Breast epithelium (tissue), 3 donors: ENCODE data around the gene OR56A4.

Source experiments
- CTCF ChIP-seq, 3 donors: fragments of 450-650 bp; IDR thresholded peaks; one replicate each; pipeline ENCODE4 v1.5.1; 2016 to 2017; ENCODE audit warnings: antibody characterized with exemption in 3 of 3, mild to moderate bottlenecking in 3 of 3, moderate library complexity in 3 of 3
- POLR2A ChIP-seq: fragments of 450-650 bp; IDR thresholded peaks from one replicate; pipeline ENCODE4 v1.6.1; 2016; ENCODE audit warnings: antibody characterized with exemption, mild to moderate bottlenecking, moderate library complexity
- POLR2AphosphoS5 ChIP-seq, 3 donors: sonication (generic); formaldehyde crosslinking; IDR thresholded peaks; one replicate each; pipeline ENCODE4 v1.6.1; 2017; ENCODE audit warnings: antibody characterized with exemption in 3 of 3

GRCh38 chr11:6002202-6002699 lies 4.5 kb downstream of the OR56A4 start:
- no peak for TF ChIP-seq POLR2AphosphoS5 (IDR thresholded peaks at IDR 0.05)
- TF ChIP-seq CTCF (IDR thresholded peaks at IDR 0.05): no peak
- no peak for TF ChIP-seq POLR2A
